ENCODE results near the gene SZT2. TPM values are rescaled to one million over a fixed set of nuclear protein-coding genes. Genes with fewer than 3 reads are reported as not detected.

The SZT2 gene
- total RNA-seq, 1 donor from 2014 or later: 139 TPM

- POLR2A ChIA-PET: no interaction called here
- Mint-ChIP-seq H3K4me1 (no peaks in the 10 kb centered on the region), H3K27ac (no peak overlapping the region), H3K9me3 (no peaks in the 10 kb centered on the region), H3K4me3 (no peak overlapping the region), H3K27me3 (no peaks in the 10 kb centered on the region), H3K36me3 (ENCODE audit: low read depth) (peaks cover 90% of the 10 kb centered on the region)
- TF ChIP-seq CTCF (IDR thresholded peaks at IDR 0.05): no peak
- ATAC-seq (ENCODE audit: low read depth) (no peak), DNase-seq (peak; percentile 11)
- intact Hi-C loops (cut with micrococcal nuclease): no loop called here
- CTCF ChIA-PET: no interaction called here
These were observed 53.1 kb downstream of the SZT2 start for GRCh38 chr1:43442756-43443155.

GRCh38 chr1:43443197-43443946 lies 53.7 kb downstream of the SZT2 start:
- Mint-ChIP-seq H3K4me3 (no peak overlapping the region), H3K27me3 (no peaks in the 10 kb centered on the region), H3K36me3 (ENCODE audit: low read depth) (peaks cover 92% of the 10 kb centered on the region), H3K4me1 (no peaks in the 10 kb centered on the region), H3K27ac (no peak overlapping the region), H3K9me3 (no peaks in the 10 kb centered on the region)
- no peak for TF ChIP-seq CTCF (IDR thresholded peaks at IDR 0.05)
- POLR2A ChIA-PET: no interaction called here
- ATAC-seq (ENCODE audit: low read depth): no peak
- CTCF ChIA-PET: no interaction called here
- intact Hi-C loops (cut with micrococcal nuclease): no loop called here
- no peak for DNase-seq

- Mint-ChIP-seq H3K36me3 (ENCODE audit: low read depth) (peaks cover 92% of the 10 kb centered on the region), H3K27ac (no peak overlapping the region), H3K4me1 (no peaks in the 10 kb centered on the region), H3K4me3 (no peak overlapping the region), H3K9me3 (no peaks in the 10 kb centered on the region), H3K27me3 (no peaks in the 10 kb centered on the region)
- TF ChIP-seq CTCF (IDR thresholded peaks at IDR 0.05): no peak
- ChIA-PET POLR2A (interaction anchor here (0.7 kb wide), 1 partner anchor 202 kb away, joined by 3 read pairs; no protein-coding TSS in a partner anchor), CTCF (interaction anchor here (0.9 kb wide), 1 partner anchor 10 kb away, joined by 3 read pairs; no protein-coding TSS in a partner anchor)
- intact Hi-C loops (cut with micrococcal nuclease): no loop called here
- DNase-seq (no peak), ATAC-seq (ENCODE audit: low read depth) (no peak)
These were observed 54.6 kb downstream of the SZT2 start for GRCh38 chr1:43444151-43444828.

GRCh38 chr1:43444836-43445235 lies 55.1 kb downstream of the SZT2 start:
- Mint-ChIP-seq H3K9me3 (no peaks in the 10 kb centered on the region), H3K27me3 (no peaks in the 10 kb centered on the region), H3K4me1 (no peaks in the 10 kb centered on the region), H3K27ac (no peak overlapping the region), H3K4me3 (no peak overlapping the region), H3K36me3 (ENCODE audit: low read depth) (peaks cover 91% of the 10 kb centered on the region)
- no peak for TF ChIP-seq CTCF (IDR thresholded peaks at IDR 0.05)
- ChIA-PET POLR2A (interaction anchor here (0.7 kb wide), 1 partner anchor 203 kb away, joined by 3 read pairs; no protein-coding TSS in a partner anchor), CTCF (interaction anchor here (0.9 kb wide), 1 partner anchor 9 kb away, joined by 3 read pairs; no protein-coding TSS in a partner anchor)
- no peak for ATAC-seq (ENCODE audit: low read depth)
- no peak for DNase-seq
- intact Hi-C loops (cut with micrococcal nuclease): no loop called here

- no peak for TF ChIP-seq CTCF (IDR thresholded peaks at IDR 0.05)
- Mint-ChIP-seq H3K27me3 (no peaks in the 10 kb centered on the region), H3K36me3 (ENCODE audit: low read depth) (peaks cover 91% of the 10 kb centered on the region), H3K4me1 (no peaks in the 10 kb centered on the region), H3K27ac (no peak overlapping the region), H3K4me3 (no peak overlapping the region), H3K9me3 (no peaks in the 10 kb centered on the region)
- DNase-seq (peak; percentile 6), ATAC-seq (ENCODE audit: low read depth) (no peak)
- ChIA-PET CTCF (no interaction called here), POLR2A (no interaction called here)
- intact Hi-C loops (cut with micrococcal nuclease): no loop called here
These were observed 56.1 kb downstream of the SZT2 start for GRCh38 chr1:43445606-43446387.
